CD14-positive monocyte (primary cell): ENCODE data around the gene RARRES1. TPM values are rescaled to one million over a fixed set of nuclear protein-coding genes. Genes with fewer than 3 reads are reported as not detected.

Experiments
- DNase-seq, 3 donors: peaks; one replicate each; pipeline ENCODE4 v3.0.0-alpha.2; 2011 to 2022
- H2AFZ ChIP-seq: 2 replicates; pipeline ENCODE4 v1.6.0; 2012; ENCODE audit warnings: mild to moderate bottlenecking, low read depth, low read length, inconsistent platforms; ENCODE audit not compliant: insufficient read depth, poor library complexity, severe bottlenecking
- H3K27ac ChIP-seq, 2 donors: 1 replicate in 1 of 2; 2 replicates in 1 of 2; pipeline ENCODE4 v1.5.1; 2012 to 2013; ENCODE audit warnings: low read length in 2 of 2, control low read depth in 1 of 2, inconsistent platforms in 1 of 2, low read depth in 1 of 2, mild to moderate bottlenecking in 1 of 2
- H3K27me3 ChIP-seq, 2 donors: one replicate each; pipeline versions ENCODE4 v1.6.0 to v1.6.1; 2011 to 2013; ENCODE audit warnings: low read length in 2 of 2; ENCODE audit not compliant: control insufficient read depth in 2 of 2, insufficient read depth in 2 of 2
- H3K36me3 ChIP-seq, 2 donors: replicated peaks in 1 of 2; 1 replicate in 1 of 2; 2 replicates in 1 of 2; pipeline versions ENCODE4 v1.5.1 to v1.6.1; 2012 to 2013; ENCODE audit warnings: low read length in 2 of 2, control low read depth in 1 of 2, inconsistent platforms in 1 of 2, mild to moderate bottlenecking in 1 of 2; ENCODE audit not compliant: insufficient read depth in 2 of 2, control insufficient read depth in 1 of 2
- H3K4me1 ChIP-seq, 2 donors: 1 replicate in 1 of 2; 2 replicates in 1 of 2; pipeline versions ENCODE4 v1.5.1 to v1.6.1; 2012 to 2013; ENCODE audit warnings: low read length in 2 of 2, control low read depth in 1 of 2, inconsistent platforms in 1 of 2, mild to moderate bottlenecking in 1 of 2, moderate library complexity in 1 of 2; ENCODE audit not compliant: insufficient read depth in 2 of 2, control insufficient read depth in 1 of 2
- H3K4me2 ChIP-seq: replicated peaks from 2 replicates; pipeline ENCODE3; 2012; ENCODE audit warnings: low read length, moderate library complexity, mild to moderate bottlenecking; ENCODE audit not compliant: poor library complexity, severe bottlenecking; ENCODE audit errors: extremely low read depth
- H3K4me3 ChIP-seq, 3 experiments: fragments of 200-600 bp in 1 of 3; sonication (generic) in 1 of 3; replicated peaks in 1 of 3; 1 replicate in 2 of 3; 2 replicates in 1 of 3; pipeline ENCODE4 v1.5.1; 2011 to 2013; ENCODE audit warnings: low read length in 3 of 3, mild to moderate bottlenecking in 3 of 3, control low read depth in 2 of 3, low read depth in 2 of 3, inconsistent platforms in 1 of 3, moderate library complexity in 1 of 3
- H3K79me2 ChIP-seq: 2 replicates; pipeline ENCODE4 v1.6.0; 2012; ENCODE audit warnings: mild to moderate bottlenecking, control low read depth, inconsistent platforms, low read length, moderate library complexity; ENCODE audit not compliant: insufficient read depth
- H3K9ac ChIP-seq: 2 replicates; pipeline ENCODE4 v1.6.0; 2017; ENCODE audit warnings: low read length, mild to moderate bottlenecking; ENCODE audit not compliant: insufficient read depth, poor library complexity, severe bottlenecking
- H3K9me3 ChIP-seq, 2 donors: replicated peaks in 1 of 2; 1 replicate in 1 of 2; 2 replicates in 1 of 2; pipeline versions ENCODE4 v1.5.1 to v1.6.1; 2012 to 2013; ENCODE audit warnings: low read length in 2 of 2, control low read depth in 1 of 2; ENCODE audit not compliant: control insufficient read depth in 1 of 2, insufficient read depth in 1 of 2
- H4K20me1 ChIP-seq: 2 replicates; pipeline ENCODE4 v1.6.0; 2012; ENCODE audit warnings: mild to moderate bottlenecking, low read length, control low read depth, moderate library complexity; ENCODE audit not compliant: insufficient read depth
- H3K27ac Mint-ChIP-seq, 7 donors: one replicate each; pipeline ENCODE4 v1.8.0; 2020; ENCODE audit warnings: mild to moderate bottlenecking in 7 of 7, mixed read lengths in 7 of 7, moderate library complexity in 6 of 7, inconsistent platforms in 2 of 7
- H3K27me3 Mint-ChIP-seq, 3 donors: one replicate each; pipeline ENCODE4 v1.8.0; 2021 to 2022; ENCODE audit warnings: low read depth in 3 of 3, mild to moderate bottlenecking in 3 of 3, mixed read lengths in 3 of 3, moderate library complexity in 3 of 3, inconsistent platforms in 1 of 3
- H3K36me3 Mint-ChIP-seq, 2 donors: one replicate each; pipeline ENCODE4 v1.8.0; 2020; ENCODE audit warnings: mixed read lengths in 2 of 2, inconsistent platforms in 1 of 2, mild to moderate bottlenecking in 1 of 2
- H3K4me1 Mint-ChIP-seq: one replicate; pipeline ENCODE4 v1.8.0; 2020; ENCODE audit warnings: mild to moderate bottlenecking, mixed read lengths
- H3K4me3 Mint-ChIP-seq, 2 donors: one replicate each; pipeline ENCODE4 v1.8.0; 2020; ENCODE audit warnings: mild to moderate bottlenecking in 2 of 2, mixed read lengths in 2 of 2, moderate library complexity in 1 of 2
- H3K9me3 Mint-ChIP-seq, 7 donors: one replicate each; pipeline ENCODE4 v1.8.0; 2020 to 2022; ENCODE audit warnings: mixed read lengths in 7 of 7, mild to moderate bottlenecking in 6 of 7, moderate library complexity in 6 of 7, inconsistent platforms in 2 of 7
- CTCF ChIP-seq: fragments of 200-600 bp; IDR thresholded peaks from one replicate; pipeline ENCODE4 v1.8.0; 2022; ENCODE audit warnings: antibody characterized with exemption, mild to moderate bottlenecking
- WGBS: methylation state at CpG from one replicate; pipeline ENCODE4 v1.1.5; 2013; ENCODE audit warnings: missing lambda C conversion rate; ENCODE audit not compliant: insufficient coverage; 5-methylcytosine and 5-hydroxymethylcytosine counted together
- intact Hi-C, 2 donors: fragments of 100-400 bp; cut with micrococcal nuclease; formaldehyde crosslinking; loops; one replicate each; pipeline versions ENCODE4 v1.15.0 to v1.15.1; 2023
- polyA plus RNA-seq, 3 donors: library from polyadenylated mRNA; depleted of rRNA in 1 of 3; unstranded in 2 of 3; stranded (reverse) in 1 of 3; fragments of 300-500 nt in 2 of 3; fragments of >200 nt in 1 of 3; fragmentation: Illumina TruSeq in 2 of 3; gene quantifications; 1 replicate in 2 of 3; 2 replicates in 1 of 3; pipeline ENCODE4 v1.2.3, GENCODE V29; 2012 to 2021

Gene RARRES1
- polyA plus RNA-seq, 3 donors, result not detected

GRCh38 chr3:158728851-158729250, 3.4 kb downstream of the RARRES1 start:
- no peaks in the 10 kb centered on the region for H4K20me1 ChIP-seq
- Mint-ChIP-seq H3K36me3 (peaks cover 4 to 9% of the 10 kb centered on the region in 2 donors), H3K9me3 (peaks cover 0 to 3% (median 0%) of the 10 kb centered on the region in 7 donors), H3K4me1 (peaks cover 21% of the 10 kb centered on the region), H3K27ac (no peak overlapping the region), H3K4me3 (no peak overlapping the region), H3K27me3 (peaks cover 11 to 26% (median 13%) of the 10 kb centered on the region in 3 donors)
- no peak for TF ChIP-seq CTCF
- H3K27ac ChIP-seq, result no peak overlapping the region
- intact Hi-C loops, result loop anchor here in 1 of 2 donors (5.0 kb wide), 1 partner anchor 63 kb away; no protein-coding TSS in a partner anchor
- H3K9ac ChIP-seq, result no peak overlapping the region
- no peak for DNase-seq
- H3K79me2 ChIP-seq, result no peaks in the 10 kb centered on the region
- H2AFZ ChIP-seq, result no peak overlapping the region
- no peak overlapping the region for H3K4me3 ChIP-seq
- peaks cover 16 to 27% of the 10 kb centered on the region in 2 donors for H3K4me1 ChIP-seq
- H3K9me3 ChIP-seq, result no peaks in the 10 kb centered on the region
- no peak overlapping the region for H3K4me2 ChIP-seq
- no peaks in the 10 kb centered on the region for H3K36me3 ChIP-seq
- H3K27me3 ChIP-seq, result peaks cover 0 to 15% of the 10 kb centered on the region in 2 donors

DNA sequence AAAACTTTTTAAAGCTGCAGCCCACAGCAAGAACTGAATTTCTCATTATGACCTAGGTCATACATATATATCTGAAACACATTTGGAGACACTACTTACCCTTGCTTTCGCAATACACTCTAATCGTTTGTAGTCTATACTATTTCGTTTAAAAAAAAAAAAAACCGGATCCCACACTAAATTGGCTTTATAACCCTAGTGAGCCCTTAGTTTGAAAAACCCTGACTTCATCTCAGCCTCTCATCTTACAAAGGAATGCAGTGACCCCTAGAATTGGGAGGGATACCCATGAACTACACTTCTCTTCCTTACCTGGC, 4.2 kb downstream of the RARRES1 start:
- Mint-ChIP-seq H3K9me3 (peaks cover 0 to 3% (median 0%) of the 10 kb centered on the region in 7 donors), H3K4me1 (peaks cover 21% of the 10 kb centered on the region), H3K36me3 (peaks cover 2 to 9% of the 10 kb centered on the region in 2 donors), H3K4me3 (peak overlapping the region; percentile 42 to 83), H3K27ac (no peak overlapping the region), H3K27me3 (peaks cover 7 to 21% (median 13%) of the 10 kb centered on the region in 3 donors)
- H3K27ac ChIP-seq, result no peak overlapping the region
- H3K4me2 ChIP-seq, result peak overlapping the region; percentile 76
- H3K79me2 ChIP-seq, result no peaks in the 10 kb centered on the region
- peak overlapping the region; percentile 52 for H2AFZ ChIP-seq
- no peaks in the 10 kb centered on the region for H4K20me1 ChIP-seq
- no peak overlapping the region for H3K9ac ChIP-seq
- no peaks in the 10 kb centered on the region for H3K9me3 ChIP-seq
- H3K4me3 ChIP-seq, result peak overlapping the region in 2 of 3 experiments; percentile 45 to 66
- H3K4me1 ChIP-seq, result peaks cover 22 to 32% of the 10 kb centered on the region in 2 donors
- WGBS, result 80% methylated on average over 1 of the region's 4 CpGs
- peaks cover 0 to 15% of the 10 kb centered on the region in 2 donors for H3K27me3 ChIP-seq
- DNase-seq, result no peak
- TF ChIP-seq CTCF, result peak; percentile 36
- intact Hi-C loops, result loop anchor here in 1 of 2 donors (5.0 kb wide), 1 partner anchor 64 kb away; no protein-coding TSS in a partner anchor
- no peaks in the 10 kb centered on the region for H3K36me3 ChIP-seq
